Vagina (tissue), 2 donors: ENCODE data around the gene RESP18. TPM values are rescaled to one million over a fixed set of nuclear protein-coding genes. Genes with fewer than 3 reads are reported as not detected.

ENCODE experiments used
- DNase-seq, 2 donors: peaks; one replicate each; pipeline ENCODE4 v3.0.0-alpha.2; 2017; ENCODE audit errors: extremely low spot score in 2 of 2
- H3K27ac ChIP-seq: fragments of 200-600 bp; sonication (generic); one replicate; pipeline ENCODE4 v1.5.1; 2019
- H3K27me3 ChIP-seq: fragments of 200-600 bp; sonication (generic); one replicate; pipeline ENCODE4 v1.5.1; 2019
- H3K36me3 ChIP-seq, 2 donors: fragments of 200-600 bp; sonication (generic); one replicate each; pipeline ENCODE4 v1.5.1; 2017 to 2019
- H3K4me1 ChIP-seq: fragments of 200-600 bp; sonication (generic); one replicate; pipeline ENCODE4 v1.5.1; 2019
- H3K4me3 ChIP-seq, 2 donors: fragments of 200-600 bp; sonication (generic); 1 replicate in 1 of 2; 2 replicates in 1 of 2; pipeline ENCODE4 v1.5.1; 2016 to 2019
- H3K9me3 ChIP-seq: fragments of 200-600 bp; sonication (generic); one replicate; pipeline ENCODE4 v1.5.1; 2019
- CTCF ChIP-seq, 3 experiments: fragments of 450-650 bp in 2 of 3; fragments of 200-600 bp in 1 of 3; sonication (generic) in 1 of 3; IDR thresholded peaks; one replicate each; pipeline ENCODE4 v1.5.1; 2017 to 2019; ENCODE audit warnings: antibody characterized with exemption in 3 of 3, mild to moderate bottlenecking in 2 of 3, moderate library complexity in 2 of 3
- POLR2A ChIP-seq, 2 donors: fragments of 450-650 bp; IDR thresholded peaks; one replicate each; pipeline ENCODE4 v1.6.1; 2017; ENCODE audit warnings: antibody characterized with exemption in 2 of 2, mild to moderate bottlenecking in 2 of 2, moderate library complexity in 2 of 2
- POLR2AphosphoS5 ChIP-seq, 2 donors: sonication (generic); formaldehyde crosslinking; IDR thresholded peaks; one replicate each; pipeline ENCODE4 v1.9.0; 2017; ENCODE audit warnings: antibody characterized with exemption in 2 of 2, mild to moderate bottlenecking in 2 of 2, low read depth in 1 of 2; ENCODE audit not compliant: insufficient read depth in 1 of 2
- intact Hi-C: fragments of 100-400 bp; cut with DNase I; formaldehyde crosslinking; loops from one replicate; pipeline ENCODE4 v1.15.1; 2023
- microRNA counts, 2 donors: library from miRNA; unstranded; fragments of <30 nt; microRNA quantifications; one replicate each; lab custom pipeline; 2016 to 2017
- microRNA-seq: library from miRNA; unstranded; fragments of <30 nt; microRNA quantifications from one replicate; pipeline ENCODE4, GENCODE V29; 2017; ENCODE audit warnings: borderline number of aligned reads, borderline replicate concordance
- small RNA-seq: library from RNA; depleted of rRNA; stranded (forward); fragments of <200 nt; gene quantifications from one replicate; pipeline ENCODE3, GENCODE V24; 2016
- total RNA-seq: library from RNA; depleted of rRNA; stranded (reverse); fragments of >200 nt; gene quantifications from one replicate; pipeline ENCODE4 v1.2.3, GENCODE V29; 2016

The RESP18 gene
- total RNA-seq, 1 donor from 2014 or later = not detected

GRCh38 chr2:219278655-219279150 lies 53.8 kb downstream of the RESP18 start:
- Histone ChIP-seq H3K9me3 (no peaks in the 10 kb centered on the region), H3K36me3 (peaks cover 0 to 31% of the 10 kb centered on the region in 2 donors), H3K27me3 (no peaks in the 10 kb centered on the region), H3K4me3 (peak overlapping the region; percentile 67 to 84), H3K27ac (peak overlapping the region; percentile 100), H3K4me1 (peaks cover 39% of the 10 kb centered on the region)
- intact Hi-C loops = loop anchor here (1.0 kb wide), 1 partner anchor 16 kb away; no protein-coding TSS in a partner anchor
- TF ChIP-seq CTCF (IDR thresholded peaks at IDR 0.05) (no peak), POLR2A (IDR thresholded peaks at IDR 0.05) (no peak), POLR2AphosphoS5 (IDR thresholded peaks at IDR 0.05; ENCODE audit: insufficient read depth in 1 of 2, low read depth in 1 of 2) (no peak)
- DNase-seq = no peak

GRCh38 chr2:219277703-219278654 lies 54.6 kb downstream of the RESP18 start:
- Histone ChIP-seq H3K27ac (peak overlapping the region; percentile 100), H3K36me3 (peaks cover 0 to 24% of the 10 kb centered on the region in 2 donors), H3K9me3 (no peaks in the 10 kb centered on the region), H3K27me3 (no peaks in the 10 kb centered on the region), H3K4me3 (peak overlapping the region in 1 of 2 donors; percentile 67), H3K4me1 (peaks cover 39% of the 10 kb centered on the region)
- intact Hi-C loops = no loop called here
- TF ChIP-seq POLR2AphosphoS5 (IDR thresholded peaks at IDR 0.05; ENCODE audit: insufficient read depth in 1 of 2, low read depth in 1 of 2) (peak; percentile 51 to 72), POLR2A (IDR thresholded peaks at IDR 0.05) (no peak), CTCF (IDR thresholded peaks at IDR 0.05) (peak; percentile 90 to 96 (median 95))
- no peak for DNase-seq

MicroRNAs within 50 kb of the gene (microRNA counts, 767-probe panel; counts per million panel counts)
- microRNA hsa-miR-153 (lab: Ali Mortazavi, UCI) = 238 to 261 counts per million in 2 donors

Small RNAs within 50 kb of the gene (microRNA-seq; reads per million reads assigned to microRNA genes)
- not detected for gene MIR153-1

Small RNAs within 50 kb of the gene (small RNA-seq; reads per million reads assigned to genes)
- gene AC053503.3 (not detected), gene MIR153-1 (not detected)

Other genes starting within 250 kb of the RESP18 start
- gene NHEJ1, start 171.9 kb downstream of the RESP18 start, total RNA-seq = 17.7 TPM
- 5.4 TPM for gene SLC23A3, start 162.7 kb downstream of the RESP18 start, total RNA-seq
- gene CNPPD1, start 155.8 kb downstream of the RESP18 start, total RNA-seq = 32.2 TPM
- gene RETREG2, start 154.5 kb downstream of the RESP18 start, total RNA-seq = 43.7 TPM
- 52.1 TPM for gene ZFAND2B, start 126.0 kb downstream of the RESP18 start, total RNA-seq
- 23.8 TPM for gene ABCB6, start 113.8 kb downstream of the RESP18 start, total RNA-seq
- 62.4 TPM for gene ATG9A, start 103.1 kb downstream of the RESP18 start, total RNA-seq
- gene ANKZF1, start 102.9 kb downstream of the RESP18 start, total RNA-seq = 98.7 TPM
- 22.8 TPM for gene GLB1L, start 87.3 kb downstream of the RESP18 start, total RNA-seq
- gene STK16, start 87.3 kb downstream of the RESP18 start, total RNA-seq = 12.8 TPM
- not detected for gene TUBA4B, start 79.5 kb downstream of the RESP18 start, total RNA-seq
- 122 TPM for gene TUBA4A, start 78.8 kb downstream of the RESP18 start, total RNA-seq
- 92.8 TPM for gene DNAJB2, start 53.4 kb downstream of the RESP18 start, total RNA-seq
- 7.6 TPM for gene PTPRN, start 23.3 kb downstream of the RESP18 start, total RNA-seq
- gene DNPEP, start 55.2 kb upstream of the RESP18 start, total RNA-seq = 62.9 TPM
- 883 TPM for gene DES, start 85.6 kb upstream of the RESP18 start, total RNA-seq
- gene SPEG, start 102.1 kb upstream of the RESP18 start, total RNA-seq = 28.2 TPM
- 35.4 TPM for gene GMPPA, start 166.1 kb upstream of the RESP18 start, total RNA-seq
- gene ASIC4, start 181.7 kb upstream of the RESP18 start, total RNA-seq = not detected
- gene CHPF, start 211.1 kb upstream of the RESP18 start, total RNA-seq = 41.5 TPM
- 1.5 TPM for gene TMEM198, start 211.3 kb upstream of the RESP18 start, total RNA-seq
- 53.0 TPM for gene OBSL1, start 238.8 kb upstream of the RESP18 start, total RNA-seq
- 0.74 TPM for gene INHA, start 239.6 kb upstream of the RESP18 start, total RNA-seq